LNCAP (cell line): ENCODE data around the gene SUV39H1.

Experiments used
- CTCF ChIP-seq: fragments of 450-650 bp; IDR thresholded peaks from 2 replicates; pipeline ENCODE4 v1.5.1; 2017; ENCODE audit warnings: mild to moderate bottlenecking

Gene SUV39H1

GRCh38 chrX:48752498-48752897, 56.0 kb downstream of the SUV39H1 start:
- TF ChIP-seq CTCF, result no peak

GRCh38 chrX:48753708-48754228, 57.2 kb downstream of the SUV39H1 start:
- TF ChIP-seq CTCF, result no peak

GRCh38 chrX:48754238-48754637, 57.7 kb downstream of the SUV39H1 start:
- TF ChIP-seq CTCF, result no peak
